Hippocampal formation (tissue), 2 donors: ENCODE data around the gene SOBP.
A peak's percentile ranks its signal among the peaks of the same experiment; 100 is the strongest.

Source experiments
- DNase-seq, 2 donors: peaks; one replicate each; lab custom pipeline; 2025; lab: John Stamatoyannopoulos, UW

The SOBP gene

DNA sequence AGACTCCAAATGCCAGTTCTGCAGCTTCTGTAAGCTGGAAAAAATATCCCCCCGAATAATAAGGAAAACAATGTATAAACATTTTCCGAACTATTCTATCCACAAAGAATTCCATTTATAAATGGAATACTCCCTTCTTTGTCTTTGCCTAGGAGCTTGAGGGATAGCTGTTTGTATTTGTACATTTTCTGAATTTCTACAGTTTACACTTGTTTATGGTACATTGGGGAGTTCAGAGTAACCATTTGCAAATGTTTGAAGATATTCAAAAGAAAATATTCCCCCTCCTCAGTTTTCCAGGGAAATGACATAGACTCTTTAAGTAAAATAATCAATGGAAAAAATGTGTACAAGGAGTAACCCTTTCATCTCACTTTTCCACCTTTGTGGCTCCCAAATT lies 149.6 kb downstream of the SOBP start:
- DNase-seq = no peak

DNA sequence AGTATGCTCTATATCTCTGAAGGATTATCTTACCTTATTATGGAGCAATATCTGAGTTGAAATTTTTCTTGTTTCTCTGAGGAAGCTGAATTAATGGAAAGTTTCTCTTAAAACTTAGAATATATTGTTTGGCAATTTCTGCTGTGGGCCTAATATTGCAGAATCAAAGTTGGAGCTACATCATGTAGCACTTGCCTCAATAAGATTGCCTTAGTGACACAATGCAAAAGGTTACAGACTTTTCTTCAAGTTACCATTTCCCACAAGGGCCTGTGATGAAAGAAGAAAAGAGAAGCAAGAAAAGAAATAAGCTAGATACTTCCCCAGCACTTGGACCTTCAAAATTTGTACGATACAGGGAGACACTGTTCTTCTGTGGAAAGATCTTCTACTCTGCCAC lies 151.2 kb downstream of the SOBP start:
- DNase-seq = no peak

DNA sequence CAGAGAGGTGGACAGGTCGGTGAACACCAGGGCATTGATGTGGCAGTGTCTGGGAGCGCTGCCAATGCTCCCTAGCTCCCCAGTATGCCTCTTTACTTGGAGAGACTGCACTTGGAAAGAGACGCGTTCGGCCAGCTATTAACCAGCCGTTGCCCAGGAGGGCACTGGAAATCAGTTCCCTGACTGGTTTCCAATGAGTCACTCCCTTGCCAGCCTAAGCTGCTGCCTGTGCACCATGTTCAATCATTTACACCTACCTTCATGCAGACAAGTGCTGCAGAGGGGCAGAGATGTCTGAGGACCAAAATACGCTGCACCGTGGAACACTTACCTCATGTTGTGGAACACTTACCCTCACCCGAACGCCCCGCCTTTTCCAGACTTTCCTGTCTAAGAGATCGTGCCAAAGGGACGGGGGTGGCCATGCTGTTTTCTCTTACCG lies 151.6 kb downstream of the SOBP start:
- DNase-seq = peak; percentile 33 to 63

DNA sequence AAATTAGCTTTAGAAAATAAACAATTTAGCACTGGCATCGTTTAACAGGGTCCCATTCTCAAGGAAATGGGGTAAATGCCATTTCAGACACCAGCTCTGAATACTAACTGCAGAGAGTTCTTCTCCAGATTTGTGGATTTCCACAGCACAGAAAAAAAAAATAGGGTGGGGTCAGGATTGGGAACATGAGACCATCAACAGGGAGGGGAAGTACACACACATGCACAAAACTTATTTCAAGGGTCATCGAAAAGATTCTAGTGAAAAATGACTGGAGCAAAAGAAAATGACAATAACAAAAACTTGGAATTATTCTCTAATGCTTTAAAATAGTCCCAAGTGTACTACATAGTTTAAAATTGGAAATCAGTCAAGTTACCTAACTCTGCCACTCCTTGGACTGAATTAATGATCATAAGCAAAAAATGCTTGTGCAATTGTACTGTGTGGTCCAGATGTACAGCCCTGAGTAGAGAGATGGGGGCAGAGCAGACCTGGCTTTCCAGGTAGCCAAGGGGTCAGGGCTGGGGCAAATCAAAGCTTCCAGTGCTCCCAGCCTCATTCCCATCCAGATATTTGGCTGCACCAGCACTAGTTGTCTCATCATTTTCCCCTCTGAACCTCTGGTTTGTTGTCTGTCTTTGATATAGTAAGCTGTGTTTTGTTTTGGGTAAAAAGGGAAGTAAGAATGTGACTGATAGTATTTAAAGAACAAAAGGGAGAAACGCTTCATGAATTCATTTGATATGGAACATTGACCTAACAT lies 152.4 kb downstream of the SOBP start:
- no peak for DNase-seq

DNA sequence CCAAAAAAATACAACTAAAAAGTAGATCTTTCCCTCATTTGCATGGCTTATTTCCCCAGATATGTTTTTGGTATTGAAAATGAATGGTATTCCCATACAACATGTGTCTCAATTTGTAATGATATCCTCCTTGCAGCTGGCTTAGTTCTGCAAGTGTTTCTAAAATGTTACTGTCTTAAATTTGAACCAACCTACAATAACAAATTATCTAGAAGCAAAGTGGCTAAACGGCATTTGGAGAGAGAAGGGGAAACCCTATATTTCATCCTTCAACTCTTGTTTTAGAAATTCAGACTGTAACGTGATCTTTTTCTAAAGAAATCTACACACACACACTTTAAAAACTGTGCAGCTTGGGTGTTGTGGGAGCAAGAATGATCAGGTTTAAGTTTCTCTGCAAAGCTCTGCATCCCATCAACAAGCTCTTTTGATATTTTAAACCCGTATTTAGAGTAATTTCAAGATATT lies 153.0 kb downstream of the SOBP start:
- DNase-seq = no peak

DNA sequence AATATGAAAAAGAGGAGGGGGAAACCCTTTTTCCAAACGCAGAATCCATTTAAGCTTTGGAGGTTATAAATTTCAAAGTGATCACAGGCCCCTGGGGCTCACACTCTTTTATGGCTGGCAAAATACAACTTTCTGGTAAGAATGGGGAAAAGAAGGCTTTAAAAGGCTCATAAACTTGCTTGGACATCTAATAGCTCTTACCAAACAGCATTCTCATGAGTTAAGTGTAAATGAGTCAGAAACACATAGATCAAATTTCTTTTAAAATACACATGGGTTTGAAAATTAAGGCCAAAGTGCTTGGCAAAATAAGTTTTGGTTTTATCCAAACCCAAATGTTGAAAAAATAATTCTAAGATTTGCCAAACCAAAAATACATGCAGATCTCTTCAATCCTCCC lies 154.6 kb downstream of the SOBP start:
- no peak for DNase-seq

DNA sequence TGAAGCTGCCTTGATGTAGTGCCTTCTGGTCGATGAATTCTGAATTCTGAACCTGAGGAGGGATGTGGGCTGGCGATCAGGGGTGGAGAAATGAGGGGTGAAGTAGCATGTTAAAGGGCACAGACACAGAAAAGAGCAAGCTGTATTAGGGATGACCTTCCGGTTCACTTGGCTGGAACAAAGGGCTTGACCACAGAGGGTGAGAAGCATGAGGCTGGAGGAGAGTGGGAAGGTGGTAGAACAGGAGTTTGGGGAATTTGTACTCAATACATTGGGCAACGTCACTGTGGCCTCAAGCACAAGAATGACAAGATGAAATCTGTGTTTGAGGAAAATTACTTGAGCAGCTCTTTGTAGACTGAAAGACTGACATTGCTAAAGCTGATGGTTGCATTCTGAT lies 155.8 kb downstream of the SOBP start:
- DNase-seq = no peak

DNA sequence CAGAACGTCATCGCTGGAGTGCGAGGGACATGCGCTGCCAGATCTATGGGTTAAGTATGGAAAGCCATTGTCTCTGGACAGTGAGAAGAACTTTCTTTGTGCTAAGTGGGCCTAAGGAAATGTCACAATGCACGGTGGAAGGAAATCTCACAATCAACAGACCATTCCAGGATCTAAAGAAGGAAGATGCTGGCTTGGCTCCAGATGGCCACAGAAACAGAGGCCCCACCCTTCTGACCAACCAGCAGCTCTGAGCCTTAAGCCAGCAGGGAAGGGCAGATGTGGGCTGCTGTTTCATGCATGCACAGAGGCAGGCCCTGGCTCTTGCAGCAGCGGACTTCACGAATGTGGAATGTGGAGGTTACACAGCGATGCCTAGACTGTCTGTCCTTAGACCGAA lies 156.3 kb downstream of the SOBP start:
- no peak for DNase-seq

DNA sequence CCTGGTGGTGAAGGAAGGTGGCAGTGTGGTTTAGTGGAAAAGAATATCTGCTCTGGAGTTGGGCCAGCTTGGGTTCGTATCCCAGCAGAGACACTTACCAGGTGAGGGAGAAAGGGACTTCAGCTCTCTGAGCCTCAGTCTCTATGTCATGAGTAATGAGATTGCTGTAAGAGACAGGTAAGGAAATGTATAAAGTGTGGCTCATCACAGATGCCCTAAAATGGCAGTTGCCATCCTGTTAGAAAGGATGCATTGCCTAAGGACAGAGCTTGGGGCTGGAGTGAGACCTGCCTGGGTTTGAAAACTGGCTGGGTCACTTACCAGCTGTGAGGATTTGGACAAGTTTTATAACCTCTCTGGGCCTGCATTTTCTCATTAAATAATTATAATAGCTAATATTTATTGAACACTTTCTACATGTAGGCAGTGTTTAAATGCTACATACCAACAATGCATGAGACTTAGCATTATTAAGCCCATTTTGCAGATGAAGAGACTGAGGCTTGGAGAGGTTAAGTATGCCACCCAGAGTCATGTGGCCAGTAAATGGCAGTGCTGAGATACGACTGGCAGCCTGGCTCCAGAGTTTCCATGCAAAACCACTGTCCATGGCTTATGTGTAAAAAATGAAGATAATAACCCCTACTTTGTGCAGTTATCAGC lies 157.0 kb downstream of the SOBP start:
- no peak for DNase-seq

DNA sequence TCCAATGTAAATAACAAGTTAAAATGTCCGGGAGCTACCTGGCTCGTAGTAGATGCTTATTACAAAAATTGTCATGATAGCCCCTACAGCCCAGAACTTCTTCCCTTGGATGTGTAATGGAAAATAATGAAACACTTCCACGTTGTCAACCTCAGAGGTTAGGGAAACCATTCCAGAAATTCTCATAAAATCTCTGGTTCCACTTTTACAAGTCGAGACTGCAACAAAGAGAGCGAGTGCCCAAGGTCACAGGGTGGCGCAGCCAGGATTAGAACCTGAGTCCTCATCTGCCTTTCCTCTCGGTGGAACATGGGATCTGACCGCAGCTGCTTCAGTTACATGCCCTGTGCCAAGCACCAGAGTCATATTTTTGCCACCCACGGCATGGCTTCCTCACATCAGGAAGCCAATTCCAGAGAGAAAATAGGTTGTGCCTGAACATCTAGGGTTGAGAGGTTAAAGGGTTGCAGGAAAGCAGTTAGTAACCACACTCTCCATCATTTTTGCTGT lies 157.6 kb downstream of the SOBP start:
- no peak for DNase-seq

DNA sequence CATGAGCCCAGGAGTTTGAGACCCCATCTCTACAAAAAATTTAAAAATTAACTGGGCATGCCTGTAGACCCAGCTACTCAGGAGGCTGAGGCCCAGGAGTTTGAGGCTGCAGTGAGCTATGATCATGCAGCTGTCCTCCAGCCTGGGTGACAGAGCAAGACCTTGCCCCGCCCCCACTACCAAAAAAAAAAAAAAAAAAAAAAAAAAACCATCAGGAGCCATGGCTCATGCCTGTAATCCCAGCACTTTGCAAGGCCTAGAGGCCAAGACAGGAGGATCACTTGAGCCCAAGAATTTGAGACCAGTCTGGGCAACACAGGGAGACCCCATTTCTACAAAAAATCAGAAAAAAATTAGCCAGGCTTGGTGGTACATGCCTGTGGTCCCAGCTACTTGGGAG lies 159.1 kb downstream of the SOBP start:
- DNase-seq = no peak

DNA sequence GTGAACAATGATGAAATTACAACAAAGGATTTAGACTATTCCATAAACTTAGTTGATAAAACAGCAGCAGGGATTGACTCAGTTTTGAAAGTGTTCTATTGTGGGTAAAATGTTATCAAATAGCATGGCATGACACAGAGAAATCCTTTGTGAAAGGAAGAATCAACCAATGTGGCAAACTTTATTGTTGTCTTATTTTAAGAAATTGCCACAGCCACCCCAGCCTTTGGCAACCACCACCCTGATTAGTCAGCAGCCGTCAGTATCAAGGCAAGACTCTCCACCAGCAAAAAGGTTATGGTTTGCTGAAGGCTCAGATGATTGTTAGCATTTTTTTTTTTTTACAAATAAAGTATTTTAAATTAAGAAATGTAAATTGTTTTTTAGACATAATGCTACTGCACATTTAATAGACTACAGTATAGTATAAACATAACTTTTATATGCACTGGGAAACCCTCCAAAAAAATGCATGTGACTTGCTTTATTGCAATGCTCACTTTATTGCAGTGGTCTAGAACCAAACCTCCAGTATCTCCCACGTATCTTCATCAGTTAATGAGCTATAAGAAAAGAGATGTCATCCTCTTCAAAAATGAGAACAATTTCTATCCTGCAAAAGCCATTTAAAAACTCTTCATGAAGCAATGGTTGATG lies 162.7 kb downstream of the SOBP start:
- DNase-seq = no peak

DNA sequence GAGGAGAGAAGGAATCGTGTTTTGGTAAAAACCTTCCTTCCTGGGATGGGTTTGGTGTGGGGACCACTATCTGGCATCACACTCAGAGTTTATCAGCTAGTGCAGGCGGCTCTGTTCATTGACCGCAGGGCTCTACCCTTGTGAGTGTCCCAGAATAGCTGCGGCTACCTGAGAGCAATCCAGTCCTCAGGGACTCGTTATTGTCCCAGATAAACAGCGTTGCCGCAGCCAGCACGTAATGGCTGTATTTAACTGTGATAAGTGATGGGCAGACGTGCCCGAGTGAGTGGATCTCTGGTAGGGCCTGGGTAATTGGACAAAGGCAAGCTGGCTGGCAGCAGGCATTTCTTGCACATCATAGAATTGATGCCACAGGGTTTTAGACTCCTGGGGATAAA lies 163.3 kb downstream of the SOBP start:
- no peak for DNase-seq

DNA sequence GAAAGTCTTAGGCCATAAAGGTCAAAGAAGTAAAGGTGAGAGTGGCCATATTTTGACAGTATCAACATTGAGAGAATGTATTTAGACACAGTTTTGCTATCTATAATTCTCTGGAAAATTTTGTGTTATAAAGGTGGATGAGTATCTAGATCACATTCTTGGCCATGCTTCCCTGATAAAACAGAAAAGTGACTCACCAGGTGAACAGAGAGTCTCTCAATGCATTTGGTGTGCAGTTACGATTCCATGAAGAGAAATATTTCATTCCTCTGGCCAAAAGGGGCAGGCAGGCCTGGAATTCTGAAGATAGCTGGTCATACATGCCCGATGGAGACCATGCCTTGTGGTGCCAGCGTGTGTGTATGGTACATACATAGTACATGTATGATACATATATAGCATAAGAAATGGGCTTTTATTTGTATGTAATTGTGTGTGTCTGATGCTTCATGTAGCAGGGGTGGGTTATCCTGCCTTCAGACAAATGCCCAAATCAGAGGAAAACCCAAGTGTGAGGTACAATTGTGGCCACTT lies 164.0 kb downstream of the SOBP start:
- DNase-seq = no peak

DNA sequence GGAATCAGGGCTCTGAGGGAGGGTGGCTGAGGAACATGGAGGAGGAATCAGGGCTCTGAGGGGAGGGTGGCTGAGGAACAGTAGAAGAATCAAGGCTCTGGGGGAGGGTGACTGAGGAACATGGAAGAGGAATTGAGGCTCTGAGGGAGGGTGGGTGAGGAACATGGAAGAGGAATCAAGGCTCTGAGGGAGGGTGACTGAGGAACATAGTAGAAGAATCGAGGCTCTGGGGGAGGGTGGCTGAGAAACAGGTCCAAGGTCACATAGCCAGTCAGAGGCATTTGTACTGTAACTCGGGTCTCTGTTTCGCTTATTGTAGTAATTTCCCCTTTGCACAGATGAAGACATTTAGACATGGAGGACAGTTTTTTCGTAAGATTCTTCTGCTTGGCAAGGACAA lies 164.8 kb downstream of the SOBP start:
- DNase-seq = no peak

DNA sequence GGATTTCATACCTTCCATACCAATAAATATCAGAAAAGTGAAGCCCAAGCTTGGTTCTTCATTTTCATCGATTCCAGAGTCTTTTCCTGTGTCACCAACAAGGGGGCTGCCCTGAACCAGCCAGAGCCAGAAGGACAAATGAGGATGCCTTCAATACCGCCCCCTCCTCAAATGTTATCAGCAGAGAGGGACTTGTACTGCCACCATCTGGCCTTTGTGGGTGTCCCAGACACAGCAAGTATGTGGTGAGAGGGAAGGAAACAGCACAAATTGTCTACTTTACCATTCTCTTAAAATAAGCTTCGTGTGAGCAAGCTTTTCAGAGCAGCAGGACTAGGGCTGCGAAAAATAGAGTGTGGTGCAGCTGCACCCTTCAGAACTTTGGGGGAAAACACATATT lies 165.3 kb downstream of the SOBP start:
- DNase-seq = no peak

DNA sequence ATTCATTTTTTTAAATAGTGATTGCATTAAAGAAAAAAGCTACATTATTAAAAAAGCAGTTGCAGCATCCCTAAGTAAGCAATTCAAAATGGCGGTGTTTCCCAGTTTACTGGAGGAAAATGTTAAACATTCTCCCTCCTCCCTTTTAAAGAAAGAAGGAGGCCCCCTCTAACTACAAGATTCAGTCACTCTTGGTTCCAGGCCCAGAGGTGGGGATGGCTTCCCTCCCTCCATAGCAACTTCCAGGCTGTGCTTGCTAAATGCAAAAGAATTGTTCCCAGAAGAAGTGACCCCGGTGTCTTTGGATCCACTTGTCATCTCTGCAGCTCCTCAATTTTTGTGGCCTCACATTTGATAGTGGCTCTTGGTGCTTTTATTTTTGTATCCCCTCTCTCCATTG lies 165.9 kb downstream of the SOBP start:
- no peak for DNase-seq

DNA sequence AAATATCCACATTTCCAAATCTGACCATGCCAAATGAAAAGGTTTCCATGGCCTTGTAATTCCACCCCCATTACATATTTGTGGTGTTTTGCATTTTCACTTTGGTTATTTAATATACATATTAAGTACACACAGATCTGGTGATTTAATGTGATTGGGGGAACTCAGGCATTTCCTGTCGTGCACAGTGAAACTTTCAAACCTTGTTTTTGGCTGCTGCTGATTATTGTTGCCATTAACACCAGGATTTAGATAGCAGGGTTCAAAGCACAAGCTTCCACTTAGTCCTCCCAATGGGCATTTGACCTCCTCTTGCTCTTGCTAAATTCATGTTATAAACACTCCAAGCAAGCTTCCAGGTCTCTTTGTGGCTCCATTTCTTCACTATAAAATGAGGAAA lies 166.5 kb downstream of the SOBP start:
- no peak for DNase-seq

DNA sequence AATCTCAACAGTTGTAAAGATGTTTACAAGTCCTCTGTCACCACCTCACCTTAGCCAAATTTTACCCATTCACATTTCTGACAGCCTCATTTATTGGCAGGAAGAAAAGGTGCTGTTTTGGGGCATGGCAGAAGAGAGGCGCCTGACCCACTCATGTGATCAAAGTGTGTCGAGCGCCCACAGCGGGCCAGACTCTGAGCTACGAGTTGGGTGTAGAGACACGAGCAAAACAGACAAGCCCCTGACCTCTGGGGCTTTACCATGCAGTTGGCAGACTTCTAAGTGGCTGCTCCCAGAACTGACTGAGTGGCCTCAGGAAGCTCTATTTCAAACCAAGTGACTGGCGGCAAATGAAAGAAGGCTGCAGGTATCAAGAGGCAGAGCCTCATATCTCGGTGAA lies 167.0 kb downstream of the SOBP start:
- no peak for DNase-seq

DNA sequence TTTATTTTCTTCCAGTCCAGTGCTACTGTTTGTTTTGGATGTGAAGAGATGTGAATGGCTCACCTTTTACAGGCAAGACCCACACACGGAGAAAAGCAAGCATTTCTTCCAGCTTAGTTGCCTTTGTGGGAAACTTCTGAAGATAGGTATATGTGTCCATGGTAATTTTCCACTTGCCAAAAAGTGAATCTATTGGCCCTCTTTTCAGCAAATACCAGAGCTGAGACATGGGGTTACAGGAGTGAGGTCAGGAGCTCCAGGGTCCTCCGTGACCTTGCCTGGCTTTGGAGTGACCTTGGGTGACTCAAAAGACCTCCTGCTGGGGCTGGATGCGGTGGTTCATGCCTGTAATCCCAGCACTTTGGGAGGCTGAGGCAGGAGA lies 167.4 kb downstream of the SOBP start:
- no peak for DNase-seq

DNA sequence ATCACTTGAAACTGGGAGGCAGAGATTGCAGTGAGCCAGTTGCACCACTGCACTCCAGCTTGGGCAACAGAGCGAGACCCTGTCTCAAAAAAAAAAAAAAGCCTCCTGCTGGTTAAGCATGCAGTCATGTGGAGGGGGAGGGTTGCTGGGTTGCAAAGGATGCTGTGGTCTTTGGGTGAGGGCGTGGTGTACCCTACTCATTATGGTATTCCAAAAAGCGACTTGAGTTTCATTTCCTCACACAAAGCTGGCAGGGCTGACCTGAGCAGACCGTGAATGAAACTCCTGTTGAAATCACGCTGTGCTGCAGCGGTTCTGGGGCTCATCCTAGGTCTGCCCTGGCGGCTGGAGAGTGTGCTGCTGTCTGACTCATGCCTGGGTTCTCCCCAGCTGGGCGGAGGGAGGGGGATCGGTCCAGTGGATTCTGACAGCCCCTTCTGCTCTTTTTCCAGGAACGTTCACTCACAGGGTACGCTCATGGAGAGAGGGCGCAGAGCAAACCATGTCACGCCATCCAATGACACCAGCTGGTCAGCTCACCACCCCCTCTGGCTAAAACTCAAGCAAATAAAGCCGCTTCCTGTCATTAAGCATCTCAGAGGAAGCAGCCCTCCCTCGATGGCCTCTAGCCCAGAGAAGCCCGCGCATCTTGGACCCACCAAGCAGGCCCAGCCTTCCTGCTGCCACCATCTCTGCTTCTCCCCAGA lies 168.0 kb downstream of the SOBP start:
- DNase-seq = no peak
